Measurements from ENCODE around the gene ERN1.
"Not testable (repeated sequence)": the region's sequence is repeated elsewhere in the genome, so short reads cannot be mapped to it uniquely, and the experiment has no call there.

ERN1 gene

DNA sequence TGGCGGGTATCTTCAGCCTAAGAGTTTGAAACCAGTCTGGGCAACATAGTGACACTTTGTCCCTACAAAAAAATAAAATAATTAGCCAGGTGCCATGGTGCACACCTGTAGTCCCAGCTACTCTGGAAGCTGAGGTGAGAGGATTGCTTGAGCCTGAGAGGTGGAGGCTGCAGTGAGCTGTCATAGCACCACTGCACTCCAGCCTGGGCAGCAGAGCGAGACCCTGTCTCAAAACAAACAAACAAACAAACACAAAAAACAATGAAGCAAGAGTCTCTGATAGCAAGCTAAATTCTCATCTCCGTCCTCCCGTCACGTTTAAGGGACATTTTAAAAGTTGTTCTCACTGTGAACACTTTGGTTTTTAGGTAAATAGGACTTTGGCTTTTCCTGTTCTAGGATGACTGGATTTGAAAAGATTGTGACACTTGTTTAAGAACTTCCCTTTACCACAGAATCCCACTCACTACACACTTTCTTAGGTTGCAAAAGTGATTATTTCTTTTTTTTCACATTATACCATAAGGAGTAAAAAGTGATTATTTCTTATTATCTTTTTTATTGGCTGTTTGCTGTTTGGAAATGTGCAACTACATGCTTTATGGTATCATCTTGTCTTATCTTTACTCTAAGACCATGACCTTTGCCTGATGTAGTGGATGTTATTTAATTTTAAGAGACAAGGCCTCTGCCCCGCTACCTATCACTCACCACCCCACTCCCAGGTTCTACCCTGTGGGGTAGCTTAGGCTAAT, 4.4 kb upstream of the ERN1 start:
- DNase-seq (ENCODE audit: low read depth): no peak

DNA sequence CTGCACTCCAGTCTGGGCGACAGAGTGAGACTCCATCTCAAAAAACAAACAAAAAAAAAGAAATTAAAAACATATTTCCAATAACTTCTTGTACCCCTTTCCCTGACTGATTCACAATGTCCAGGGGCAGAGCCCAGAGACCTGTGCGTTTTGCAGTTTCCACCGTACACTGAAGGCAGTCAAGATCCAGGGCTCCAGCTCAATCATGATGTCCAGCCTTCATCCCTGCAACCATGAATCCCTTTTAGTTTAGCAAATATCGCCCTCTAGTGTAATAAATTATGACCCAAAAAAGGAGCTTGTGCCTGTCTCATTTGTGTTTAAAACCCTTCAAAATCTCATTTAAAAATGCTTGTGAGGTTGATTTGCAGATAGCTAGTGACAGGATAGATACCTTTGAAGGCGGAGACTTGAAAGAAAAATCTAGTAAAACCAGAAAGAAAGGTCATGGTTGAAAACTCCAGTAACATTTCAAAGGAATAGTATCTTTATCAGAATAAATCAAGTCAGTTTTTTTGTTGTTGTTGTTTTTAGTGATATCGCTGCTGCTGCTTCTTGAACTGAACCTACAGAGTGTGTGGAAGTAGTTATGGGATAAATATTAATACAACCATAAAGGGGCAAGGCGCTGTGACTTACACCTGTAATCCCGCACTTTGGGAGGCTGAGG, 3.7 kb upstream of the ERN1 start:
- no peak for DNase-seq (ENCODE audit: low read depth)

DNA sequence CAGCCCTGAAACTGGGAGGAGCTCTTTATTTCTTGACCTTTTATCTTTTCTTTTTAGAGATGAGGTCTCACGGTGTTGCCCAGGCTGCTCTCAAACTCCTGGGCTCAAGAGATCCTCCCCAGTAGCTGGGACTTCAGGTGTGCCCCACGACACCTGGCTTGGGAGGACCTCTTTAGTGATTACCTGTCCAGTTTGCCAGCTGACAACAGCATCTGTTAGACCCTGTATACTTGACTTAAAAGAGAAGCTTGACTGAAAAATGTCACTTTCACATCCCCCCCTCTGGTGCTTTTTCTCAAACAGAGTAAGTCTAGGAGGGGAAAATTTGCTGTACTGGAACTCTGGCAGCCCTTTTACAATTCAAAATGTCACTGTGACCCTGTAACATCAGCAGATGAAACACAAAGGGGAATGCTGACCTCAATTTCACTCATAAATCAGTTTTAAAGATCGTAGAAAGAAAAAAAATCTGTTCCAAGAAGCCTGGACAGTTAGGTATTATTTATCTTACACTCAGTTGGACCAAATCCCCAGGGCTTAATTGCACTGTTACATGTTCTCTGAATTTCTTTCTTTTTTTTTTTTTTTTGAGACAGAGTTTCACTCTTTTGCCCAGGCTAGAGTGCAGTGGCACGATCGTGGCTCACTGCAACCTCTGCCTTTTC, 1.8 kb upstream of the ERN1 start:
- no peak for DNase-seq (ENCODE audit: low read depth)

DNA sequence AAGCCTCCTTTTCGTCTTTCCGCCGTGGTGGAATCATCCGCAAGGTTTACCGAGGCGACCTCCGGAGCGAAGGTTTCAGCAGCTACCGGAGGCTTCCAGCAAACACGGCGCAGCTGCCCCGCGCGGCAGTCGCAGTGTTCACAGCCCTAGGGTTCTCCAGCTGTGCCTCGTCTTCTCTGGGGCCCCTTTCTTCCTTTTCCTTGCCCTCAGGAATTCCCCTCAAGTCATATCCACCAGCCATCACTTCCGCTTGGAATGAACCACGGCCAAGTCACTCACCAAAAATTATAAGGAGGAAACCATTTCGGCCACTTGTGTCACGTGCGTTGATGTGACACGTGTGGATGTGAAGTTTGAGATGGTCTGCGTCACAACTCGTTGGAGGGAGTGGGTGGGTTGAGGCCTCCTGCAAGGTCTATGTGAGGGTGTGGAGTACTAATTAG, 636 bp upstream of the ERN1 start:
- DNase-seq (ENCODE audit: low read depth): no peak

DNA sequence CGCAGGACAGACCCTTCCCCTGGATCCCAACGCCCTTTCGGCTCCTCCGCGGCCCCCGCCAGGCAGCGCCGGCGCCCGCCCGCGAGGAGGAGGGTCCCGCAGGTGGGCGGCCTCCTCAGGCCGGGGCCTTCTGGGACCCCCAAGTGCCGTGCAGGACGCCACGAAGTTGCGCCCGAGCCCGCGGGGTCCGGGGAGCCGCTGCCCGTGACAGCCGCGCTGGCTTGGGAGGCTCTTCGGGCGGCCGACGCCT, 504 bp downstream of the ERN1 start:
- DNase-seq (ENCODE audit: low read depth): no peak

DNA sequence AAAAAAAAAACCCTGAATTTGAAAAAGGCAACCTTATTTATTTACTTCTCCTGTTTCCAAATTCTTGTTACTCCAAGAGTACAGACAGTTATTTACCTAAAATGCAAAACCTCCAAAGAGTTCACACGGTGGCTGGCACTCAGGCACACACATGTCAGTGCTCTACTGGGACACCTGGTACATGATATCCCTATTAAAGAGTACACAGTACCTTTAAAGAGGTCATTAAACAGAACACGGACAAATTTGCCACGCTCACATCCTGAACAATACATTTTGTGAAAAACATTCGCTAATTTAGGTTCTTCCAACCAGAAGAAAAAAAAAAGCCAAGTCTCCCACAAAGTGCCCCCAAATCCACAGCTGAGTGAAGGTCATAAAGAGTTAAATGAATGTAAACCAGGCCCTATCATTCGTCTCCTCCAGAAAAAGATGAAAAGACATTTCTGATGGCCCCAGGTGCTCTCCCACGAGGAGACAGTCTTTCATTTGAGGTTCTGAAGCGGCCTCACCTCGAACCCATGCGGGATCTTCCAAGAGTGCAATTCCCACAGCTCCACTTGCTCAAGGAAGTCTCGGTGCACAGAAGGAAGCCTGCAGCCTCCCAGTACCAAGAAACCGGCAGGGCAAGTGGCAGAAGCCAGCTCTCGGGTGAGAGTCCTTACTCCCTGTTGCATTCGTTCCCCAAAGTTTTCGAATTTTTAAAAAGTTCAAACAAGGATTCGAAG, 993 bp downstream of the ERN1 start:
- no peak for DNase-seq (ENCODE audit: low read depth)

DNA sequence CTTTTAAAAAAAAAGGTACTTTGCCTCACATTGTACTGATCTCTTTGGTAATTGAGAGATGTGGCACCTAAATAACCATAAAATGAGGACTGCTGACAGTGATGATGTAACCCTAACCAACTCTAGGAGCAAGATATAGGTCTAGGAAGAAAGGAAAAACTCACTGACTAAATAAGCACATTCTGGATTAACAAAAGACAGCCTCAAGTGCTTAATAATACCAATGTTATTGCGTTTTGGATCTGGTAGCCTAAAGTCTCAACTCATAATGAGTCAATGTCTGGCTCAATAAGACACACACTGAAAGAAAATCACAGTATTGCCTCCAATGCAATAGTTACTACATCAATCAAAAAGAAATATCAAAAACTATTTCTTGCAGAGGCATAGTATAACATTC, 3.0 kb downstream of the ERN1 start:
- DNase-seq (ENCODE audit: low read depth): no peak

DNA sequence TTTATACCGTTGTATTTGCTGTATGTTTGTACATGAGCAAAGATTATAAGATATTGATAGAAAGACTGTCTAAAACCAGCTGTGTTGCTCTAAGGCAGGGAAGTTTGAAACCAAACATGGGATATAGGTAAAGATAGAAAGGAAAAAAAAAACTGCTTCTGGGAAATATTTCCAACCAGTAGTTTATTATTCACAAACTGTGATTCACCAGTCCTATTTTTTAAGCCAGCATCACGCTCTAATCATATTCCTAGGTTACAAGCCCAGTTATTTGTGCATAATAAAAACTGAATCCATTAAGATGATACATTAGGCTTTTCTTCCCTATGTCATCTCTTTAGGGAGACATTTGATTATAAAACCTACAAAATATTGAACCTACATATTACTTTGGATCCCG, 4.0 kb downstream of the ERN1 start:
- no peak for DNase-seq (ENCODE audit: low read depth)

DNA sequence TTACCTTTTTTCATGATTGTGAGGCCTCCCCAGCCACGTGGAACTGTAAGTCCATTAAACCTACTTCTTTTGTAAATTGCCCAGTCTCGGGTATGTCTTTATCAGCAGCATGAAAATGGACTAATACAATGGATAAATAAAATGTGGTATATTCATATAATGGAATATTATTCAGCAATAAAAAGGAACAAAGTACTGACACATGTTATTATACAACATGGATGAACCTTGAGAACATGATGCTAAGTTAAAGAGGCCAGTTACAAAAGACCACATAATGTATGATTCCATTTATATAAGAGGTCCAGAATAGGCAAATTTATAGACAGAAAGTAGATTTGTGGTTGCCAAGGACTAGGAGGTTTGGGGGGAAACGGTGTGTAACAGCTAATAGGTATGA, 5.3 kb downstream of the ERN1 start:
- no peak for DNase-seq (ENCODE audit: low read depth)

DNA sequence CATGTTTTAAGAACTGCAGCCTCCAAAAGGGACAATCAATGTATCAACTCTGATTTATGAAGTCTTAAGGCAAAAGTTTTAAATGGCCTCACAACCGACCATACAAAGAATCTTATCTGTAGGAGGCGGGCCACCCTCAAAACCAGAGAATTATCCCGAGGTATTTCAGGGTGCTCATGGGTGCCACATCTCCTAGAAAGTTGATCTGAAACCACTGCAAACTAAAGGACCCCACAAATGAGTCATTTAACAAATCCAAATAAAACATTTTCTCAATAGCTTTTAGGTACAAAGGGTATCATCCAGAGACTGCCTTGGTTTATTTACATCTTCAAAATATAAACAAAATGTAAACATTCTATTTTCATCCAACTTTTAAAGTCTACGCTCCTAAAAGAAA, 6.8 kb downstream of the ERN1 start:
- no peak for DNase-seq (ENCODE audit: low read depth)

DNA sequence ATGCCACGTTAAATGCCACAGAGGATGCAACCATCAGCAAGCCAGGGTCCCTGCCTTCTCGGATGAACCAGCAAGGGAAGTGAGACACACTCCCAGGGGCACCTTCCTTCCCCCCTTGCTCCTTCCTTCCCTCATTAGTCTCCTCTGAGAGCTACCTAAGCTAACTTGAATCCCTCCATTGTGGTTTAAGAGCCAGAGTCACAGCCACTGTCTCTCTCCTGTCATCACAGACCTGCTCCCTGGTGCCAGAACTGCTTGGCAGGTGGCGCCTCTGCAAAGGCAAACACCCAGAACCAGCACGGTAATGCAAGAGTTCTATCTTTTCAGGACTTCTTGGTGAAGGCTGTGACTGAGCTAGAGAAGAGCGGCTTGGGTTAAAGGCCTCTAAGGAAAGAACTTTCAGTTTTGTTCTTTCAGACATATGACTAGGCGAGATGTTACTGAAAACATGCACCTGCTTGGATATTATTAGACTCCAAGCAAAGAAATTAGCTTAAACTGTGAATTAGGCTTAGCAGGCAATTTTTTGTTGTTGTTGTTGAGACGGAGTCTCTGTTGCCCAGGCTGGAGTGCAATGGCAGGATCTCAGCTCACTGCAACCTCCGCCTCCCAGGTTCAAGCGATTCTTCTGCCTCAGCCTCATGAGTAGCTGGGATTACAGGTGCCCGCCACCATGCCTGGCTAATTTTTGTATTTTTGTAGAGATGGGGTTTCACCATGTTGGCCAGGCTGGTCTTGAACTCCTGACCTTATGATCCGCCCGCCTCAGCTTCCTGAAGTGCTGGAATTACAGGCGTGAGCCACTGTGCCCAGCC, 8.8 kb downstream of the ERN1 start:
- not testable (repeated sequence) for DNase-seq (ENCODE audit: low read depth)

DNA sequence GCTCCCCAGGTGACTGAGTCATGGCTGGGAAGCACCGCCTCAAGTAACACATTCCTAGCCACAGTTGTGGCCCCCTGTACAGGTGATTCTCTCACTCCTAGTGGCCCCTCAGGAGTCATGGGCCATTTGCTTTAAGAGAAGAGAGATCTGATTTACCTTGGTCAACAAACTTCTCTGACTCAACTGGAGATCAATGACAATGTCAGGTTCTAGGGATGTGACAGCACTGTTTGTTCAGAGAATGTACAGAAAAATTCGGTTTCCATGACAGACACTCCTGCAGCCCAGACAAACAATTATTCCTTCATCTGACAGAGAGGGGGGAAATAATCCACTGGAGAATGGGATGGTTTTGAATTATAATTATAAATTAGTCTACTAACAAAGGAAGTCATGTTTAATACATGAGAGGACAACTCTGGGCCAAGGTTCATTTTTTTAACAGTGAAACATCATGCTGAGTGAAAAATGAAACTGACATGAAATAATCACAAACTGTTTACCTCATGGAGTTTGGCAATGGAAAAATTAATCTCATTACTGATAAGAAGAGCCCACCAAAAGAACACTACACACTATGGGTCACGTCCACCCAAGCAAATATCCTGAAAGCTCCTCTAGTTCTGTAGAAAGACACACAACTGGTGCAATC, 9.7 kb downstream of the ERN1 start:
- DNase-seq (ENCODE audit: low read depth): no peak

DNA sequence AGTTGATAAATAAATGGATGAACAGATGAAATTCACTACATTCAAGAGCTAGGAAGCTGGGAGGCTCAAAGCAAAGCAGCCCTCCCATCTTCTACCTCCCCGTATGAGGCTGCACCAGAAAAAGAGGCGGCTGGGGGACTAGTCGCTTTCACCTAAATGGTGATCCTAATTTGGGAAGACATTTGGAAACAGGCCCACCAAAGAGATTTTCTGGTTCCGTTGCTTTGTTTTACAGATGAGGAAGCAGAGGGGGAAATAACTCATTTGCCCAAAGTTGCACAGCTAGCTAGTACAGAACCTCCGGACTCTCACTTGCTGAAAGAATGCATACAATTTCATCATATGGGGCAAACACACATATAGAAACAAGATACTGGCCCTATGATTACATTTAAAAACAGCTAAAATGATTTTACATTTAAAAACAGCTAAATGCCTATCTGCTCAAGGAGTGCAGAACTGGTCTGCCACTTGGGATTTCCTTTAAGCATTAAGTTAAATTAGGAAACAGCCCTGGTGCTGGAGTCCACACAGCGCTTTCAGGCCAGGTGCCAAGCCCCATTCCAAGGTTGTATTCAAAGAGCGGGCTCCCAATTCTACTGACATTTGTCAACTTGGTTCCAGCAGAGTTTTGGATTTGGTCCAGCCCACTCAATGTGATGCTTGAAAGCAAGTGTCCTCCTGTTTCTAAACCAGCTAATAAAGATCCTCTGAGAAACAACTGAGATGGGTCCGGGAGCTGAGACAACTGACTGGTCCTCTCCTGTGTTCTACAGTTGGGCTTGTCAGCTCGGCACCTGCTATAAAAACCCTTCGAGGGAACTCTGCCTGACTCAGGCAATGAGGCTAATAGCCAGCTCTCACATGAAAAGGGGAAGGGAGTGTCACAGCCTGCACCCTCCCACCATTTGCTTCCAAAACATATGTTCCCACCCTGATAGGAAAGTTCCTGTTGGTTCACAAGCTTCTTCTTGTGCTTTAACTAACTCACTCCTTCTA, 11.7 kb downstream of the ERN1 start:
- no peak for DNase-seq (ENCODE audit: low read depth)

DNA sequence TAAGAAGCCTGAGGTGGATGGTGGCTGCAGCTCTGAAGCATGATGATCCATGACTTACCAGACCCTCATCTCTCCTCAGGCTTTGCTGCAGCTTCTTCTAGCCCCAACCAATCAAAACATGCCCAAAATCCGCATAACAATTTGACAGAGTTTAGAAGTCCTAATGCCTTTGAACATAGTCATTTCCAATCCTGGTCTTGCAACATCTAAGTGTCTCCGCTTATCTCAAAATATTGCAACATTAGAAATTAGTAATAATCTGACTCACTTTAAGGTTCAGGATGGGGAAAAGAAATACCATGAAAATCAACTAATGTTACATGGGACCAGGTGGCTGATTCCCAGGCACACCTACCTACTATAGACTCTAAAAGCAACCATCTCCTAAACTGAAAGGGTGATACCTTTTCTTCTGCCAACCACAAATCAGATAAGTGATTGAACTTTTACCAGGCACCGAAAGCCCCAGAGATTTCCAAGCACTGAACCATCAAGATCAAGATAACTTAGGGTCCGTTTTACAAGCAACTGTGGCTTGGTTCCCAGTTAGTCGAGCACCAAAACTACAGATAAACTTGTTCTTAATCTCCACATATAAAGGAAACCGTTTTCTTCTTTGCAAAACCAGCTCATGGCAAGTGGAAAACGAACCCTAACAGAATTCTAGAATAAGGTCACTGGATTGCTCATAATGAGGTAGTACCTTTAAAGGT, 14.0 kb downstream of the ERN1 start:
- DNase-seq (ENCODE audit: low read depth): no peak

DNA sequence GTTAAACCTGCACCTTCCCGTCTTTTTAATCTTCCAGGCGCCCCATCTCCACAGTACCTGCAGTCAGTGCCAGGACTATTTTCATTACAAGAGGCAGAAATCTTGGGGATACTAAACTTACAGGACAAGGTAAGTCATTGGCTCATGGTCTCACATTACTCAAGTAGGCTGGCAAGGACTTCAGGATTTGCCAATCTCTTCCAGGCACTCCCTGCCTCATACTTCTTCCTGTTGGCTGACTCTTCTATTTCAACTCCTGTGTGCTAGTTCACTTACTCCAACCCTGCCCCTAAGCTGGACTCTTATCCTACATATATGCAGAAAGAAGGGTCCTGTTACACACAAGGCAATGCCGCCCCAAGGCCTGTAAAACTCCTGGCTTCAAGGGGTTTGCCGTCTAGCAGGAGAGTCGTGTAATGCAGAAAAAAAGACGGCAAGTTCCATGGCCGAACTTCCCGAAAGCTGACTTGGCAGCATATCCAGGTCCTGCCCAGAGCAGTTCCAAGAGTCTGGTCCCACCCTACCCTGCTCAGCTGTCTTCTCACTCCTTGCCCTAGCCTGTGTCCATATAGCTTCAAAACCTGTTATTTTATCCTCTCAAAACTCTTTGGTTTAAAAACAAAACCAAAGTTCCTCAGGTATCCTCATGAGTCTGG, 14.8 kb downstream of the ERN1 start:
- no peak for DNase-seq (ENCODE audit: low read depth)

DNA sequence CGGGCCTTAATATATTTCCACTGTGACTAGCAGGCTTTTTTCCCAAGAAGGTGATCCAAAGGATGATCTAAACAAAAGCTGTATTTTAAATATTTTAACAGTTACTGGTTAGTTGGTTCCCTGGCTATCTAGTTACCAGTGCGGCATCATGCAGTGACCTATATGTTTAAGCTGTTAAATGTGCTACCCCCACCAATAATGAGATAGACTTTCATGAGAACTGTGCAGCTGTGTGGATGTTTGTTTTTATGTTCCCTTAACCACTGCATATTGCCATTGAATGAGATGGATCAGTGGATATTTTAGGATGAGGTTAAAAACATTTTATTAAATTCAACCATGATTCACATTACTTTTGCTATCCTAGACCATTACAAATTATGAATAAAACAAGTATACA, 16.9 kb downstream of the ERN1 start:
- DNase-seq (ENCODE audit: low read depth): no peak

DNA sequence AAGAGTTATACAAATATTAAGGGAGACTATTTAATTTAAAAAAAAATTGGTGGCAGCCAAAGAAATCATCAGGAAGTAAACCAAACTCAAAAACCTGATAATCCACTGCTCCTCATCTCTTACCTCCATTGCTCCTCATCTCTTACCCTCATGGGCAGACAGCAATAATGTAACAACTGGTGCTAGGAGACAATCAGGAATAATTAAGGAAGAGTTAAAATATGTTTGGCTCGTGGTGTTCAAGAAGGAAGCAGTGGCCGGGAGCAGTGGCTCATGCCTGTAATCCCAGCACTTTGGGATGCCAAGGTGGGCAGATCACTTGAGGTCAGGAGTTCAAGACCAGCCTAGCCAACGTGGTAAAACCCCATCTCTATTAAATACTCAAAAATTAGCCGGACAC, 18.1 kb downstream of the ERN1 start:
- DNase-seq (ENCODE audit: low read depth): no peak

DNA sequence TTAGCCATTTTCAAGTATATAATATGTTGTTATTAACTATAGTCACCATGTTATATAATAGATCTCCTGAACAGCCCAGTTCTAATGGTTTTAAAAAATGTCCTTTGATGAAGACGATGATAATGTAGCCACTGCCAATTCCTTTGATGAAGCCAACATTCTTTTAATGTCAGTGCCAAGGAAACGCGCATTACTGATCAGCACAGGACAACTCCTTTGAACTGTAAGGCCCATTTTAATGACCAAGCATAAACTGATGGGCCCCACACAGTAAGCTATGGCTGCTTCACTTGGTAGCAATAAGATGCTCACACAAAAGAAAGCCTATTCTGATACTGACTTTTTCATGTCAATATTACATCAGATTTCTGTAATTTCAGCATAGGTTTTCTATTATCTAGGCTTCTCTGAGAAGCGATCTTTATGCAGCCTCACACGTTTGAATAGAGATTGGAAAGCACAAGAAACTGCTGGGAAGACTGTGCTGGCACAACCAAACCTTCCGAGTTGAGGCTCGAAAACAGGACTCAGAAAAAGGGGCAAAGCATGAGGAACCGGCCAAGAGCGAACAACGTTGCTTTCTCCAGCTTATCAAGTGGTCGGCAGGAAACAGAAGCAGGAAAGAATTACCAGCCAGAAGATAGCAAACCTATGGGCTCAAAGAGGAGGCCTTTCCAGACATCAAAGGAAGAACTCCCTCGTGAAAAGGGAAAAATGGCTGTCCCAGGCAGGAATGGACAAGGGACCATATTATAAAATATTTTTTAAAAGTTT, 19.4 kb downstream of the ERN1 start:
- no peak for DNase-seq (ENCODE audit: low read depth)

Measured in stimulated activated CD8-positive, alpha-beta memory T cell treated with anti-CD3 and anti-CD28 coated beads, Interleukin-4, amount 100 ng/mL, for 24 hours (primary cell).